Mucosa of descending colon (tissue), 3 donors: ENCODE results near the gene BLOC1S1. TPM values are rescaled to one million over a fixed set of nuclear protein-coding genes. Genes with fewer than 3 reads are reported as not detected.

Source experiments
- ATAC-seq: fragments of 200-7000 bp; cut with Tn5 transposase; one replicate; pipeline ENCODE4 v1.9.1; 2020; ENCODE audit warnings: mild to moderate bottlenecking, moderate library complexity
- DNase-seq, 3 donors: peaks; one replicate each; pipeline ENCODE4 v3.0.0-alpha.2; 2020
- H3K36me3 ChIP-seq: fragments of 200-600 bp; one replicate; pipeline ENCODE4 v1.8.0; 2021; ENCODE audit warnings: low read depth, mild to moderate bottlenecking
- H3K4me1 ChIP-seq: fragments of 200-600 bp; one replicate; pipeline ENCODE4 v1.8.0; 2021; ENCODE audit warnings: low read depth, mild to moderate bottlenecking
- H3K4me3 ChIP-seq: fragments of 200-600 bp; one replicate; pipeline ENCODE4 v1.8.0; 2021; ENCODE audit warnings: mild to moderate bottlenecking
- H3K9me3 ChIP-seq: fragments of 200-600 bp; one replicate; pipeline ENCODE4 v1.8.0; 2021; ENCODE audit warnings: mild to moderate bottlenecking
- intact Hi-C, 2 donors: fragments of 100-400 bp; cut with DNase I in 1 of 2; cut with micrococcal nuclease in 1 of 2; formaldehyde crosslinking; loops; one replicate each; pipeline versions ENCODE4 v1.11.0 to v1.11.1; 2022; cut with DNase I, micrococcal nuclease
- total RNA-seq, 3 donors: library from RNA; stranded (reverse); fragmentation: NEBNext Ultra II Directional in 2 of 3; extraction: Animal tissue kit (Norgen Biotek cat#: 25700) in 2 of 3; gene quantifications; one replicate each; pipeline versions ENCODE4 v1.2.1 to v1.2.4, GENCODE V29; 2021 to 2023
- TF ChIP-seq, protein P1 (sequence below): fragments of 200-600 bp; IDR thresholded peaks from one replicate; pipeline ENCODE4 v1.8.0; 2022; ENCODE audit warnings: antibody characterized with exemption, mild to moderate bottlenecking
- donor health status: DM: no; HTN: no; CAD: no; lungs with moderate emphysema.
- donor health status: DM: no; HTN: no; CAD: no.
- donor health status: DM: no; HTN: yes; CAD: no.

BLOC1S1 gene
- total RNA-seq, 3 donors from 2014 or later, result 201 to 285 (median 241) TPM

DNA sequence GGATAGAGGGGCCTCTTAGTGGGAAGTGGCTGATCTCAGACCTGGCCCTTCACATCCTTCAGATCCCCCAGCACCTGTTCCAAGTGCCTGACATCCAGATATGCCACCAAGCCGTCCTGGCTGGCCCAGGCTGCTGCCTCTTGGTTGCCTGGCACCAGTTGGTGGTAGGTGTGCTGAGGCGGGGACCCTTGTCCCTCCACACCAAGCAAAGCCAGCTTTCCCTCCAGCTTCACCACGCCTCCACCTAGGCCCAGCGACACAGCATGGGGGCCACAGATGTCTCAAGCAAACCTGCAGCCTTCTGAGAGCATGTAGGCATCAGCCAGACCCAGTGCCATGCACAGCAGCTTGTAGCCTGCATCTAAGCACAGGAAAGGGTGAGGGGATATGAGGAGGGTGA, 16.4 kb downstream of the BLOC1S1 start:
- peaks cover 8% of the 10 kb centered on the region for H3K4me1 ChIP-seq
- H3K9me3 ChIP-seq, result no peaks in the 10 kb centered on the region
- no peak overlapping the region for H3K4me3 ChIP-seq
- no peaks in the 10 kb centered on the region for H3K36me3 ChIP-seq
- no peak for DNase-seq
- intact Hi-C loops, result loop anchor here in 1 of 2 donors (10.0 kb wide), 1 partner anchor 203 kb away; the partner anchor contains the start of gene DGKA
- no peak for ATAC-seq
- TF ChIP-seq, protein P1, sequence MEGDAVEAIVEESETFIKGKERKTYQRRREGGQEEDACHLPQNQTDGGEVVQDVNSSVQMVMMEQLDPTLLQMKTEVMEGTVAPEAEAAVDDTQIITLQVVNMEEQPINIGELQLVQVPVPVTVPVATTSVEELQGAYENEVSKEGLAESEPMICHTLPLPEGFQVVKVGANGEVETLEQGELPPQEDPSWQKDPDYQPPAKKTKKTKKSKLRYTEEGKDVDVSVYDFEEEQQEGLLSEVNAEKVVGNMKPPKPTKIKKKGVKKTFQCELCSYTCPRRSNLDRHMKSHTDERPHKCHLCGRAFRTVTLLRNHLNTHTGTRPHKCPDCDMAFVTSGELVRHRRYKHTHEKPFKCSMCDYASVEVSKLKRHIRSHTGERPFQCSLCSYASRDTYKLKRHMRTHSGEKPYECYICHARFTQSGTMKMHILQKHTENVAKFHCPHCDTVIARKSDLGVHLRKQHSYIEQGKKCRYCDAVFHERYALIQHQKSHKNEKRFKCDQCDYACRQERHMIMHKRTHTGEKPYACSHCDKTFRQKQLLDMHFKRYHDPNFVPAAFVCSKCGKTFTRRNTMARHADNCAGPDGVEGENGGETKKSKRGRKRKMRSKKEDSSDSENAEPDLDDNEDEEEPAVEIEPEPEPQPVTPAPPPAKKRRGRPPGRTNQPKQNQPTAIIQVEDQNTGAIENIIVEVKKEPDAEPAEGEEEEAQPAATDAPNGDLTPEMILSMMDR, result no peak

DNA sequence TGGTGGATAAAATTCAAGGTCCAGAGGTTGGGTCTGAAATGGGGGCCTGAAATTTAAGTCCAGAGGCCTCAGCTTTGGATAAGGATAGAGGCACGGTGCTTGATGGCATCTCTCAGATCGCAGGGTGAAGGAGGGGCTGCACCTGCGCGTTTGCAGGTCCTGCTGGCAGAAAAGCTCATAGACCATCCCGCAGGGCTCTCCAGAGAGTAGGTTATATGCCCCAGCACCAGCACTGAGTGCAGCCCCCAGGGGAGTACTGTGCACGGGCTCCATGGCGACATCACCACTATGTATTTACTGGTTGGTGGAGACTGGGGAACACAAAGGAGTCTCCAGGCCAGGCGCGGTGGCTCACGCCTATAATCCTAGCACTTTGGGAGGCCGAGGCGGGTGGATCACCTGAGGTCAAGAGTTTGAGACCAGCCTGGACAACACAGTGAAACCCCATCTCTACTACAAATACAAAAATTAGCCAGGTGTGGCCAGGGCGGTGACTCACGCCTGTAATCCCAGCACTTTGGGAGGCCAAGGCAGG, 17.2 kb downstream of the BLOC1S1 start:
- no peaks in the 10 kb centered on the region for H3K9me3 ChIP-seq
- peaks cover 9% of the 10 kb centered on the region for H3K4me1 ChIP-seq
- TF ChIP-seq, protein P1, result no peak
- no peak for DNase-seq
- ATAC-seq, result no peak
- H3K36me3 ChIP-seq, result no peaks in the 10 kb centered on the region
- H3K4me3 ChIP-seq, result no peak overlapping the region
- intact Hi-C loops, result loop anchor here in 1 of 2 donors (10.0 kb wide), 1 partner anchor 202 kb away; the partner anchor contains the start of gene DGKA

DNA sequence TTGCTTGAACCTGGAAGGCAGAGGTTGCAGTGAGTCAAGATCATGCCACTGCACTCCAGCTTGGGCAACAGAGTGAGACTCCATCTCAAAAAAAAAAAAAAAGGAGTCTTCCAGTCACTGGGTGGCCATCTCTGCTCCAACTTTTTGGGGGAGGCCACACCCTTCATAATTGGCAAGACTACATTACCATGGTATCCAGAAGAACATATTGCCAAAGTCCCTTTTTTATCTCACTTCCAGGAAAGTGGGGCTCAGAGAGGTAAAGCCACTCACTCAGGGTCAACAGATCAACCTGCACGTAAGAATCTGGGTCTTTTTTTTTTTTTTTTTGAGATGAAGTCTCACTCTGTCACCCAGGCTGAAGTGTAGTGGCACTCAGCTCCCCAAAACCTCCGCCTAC, 18.0 kb downstream of the BLOC1S1 start:
- ATAC-seq (no peak), DNase-seq (no peak)
- intact Hi-C loops, result loop anchor here in 1 of 2 donors (10.0 kb wide), 1 partner anchor 201 kb away; the partner anchor contains the start of gene DGKA

DNA sequence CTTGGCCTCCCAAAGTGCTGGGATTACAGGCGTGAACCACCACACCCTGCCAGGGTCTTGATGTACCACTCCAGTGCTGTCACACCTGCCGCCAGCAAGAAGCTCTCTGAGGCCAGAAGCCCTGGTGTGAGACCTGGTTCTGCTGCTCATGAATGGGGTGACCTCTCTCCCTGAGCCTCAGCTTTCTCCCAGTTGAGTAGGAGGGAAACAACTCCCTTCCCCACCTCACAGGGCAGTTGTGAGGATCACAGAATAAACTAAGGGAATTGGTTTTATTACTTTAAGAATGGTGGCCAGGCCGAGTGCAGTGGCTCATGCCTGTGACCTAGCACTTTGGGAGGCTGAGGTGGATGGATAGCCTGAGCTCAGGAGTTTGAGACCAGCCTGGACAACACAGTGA, 18.7 kb downstream of the BLOC1S1 start:
- DNase-seq, result no peak

More for the DNA sequence above, 18.0 kb downstream of the BLOC1S1 start:
- Histone ChIP-seq H3K4me1 (peaks cover 14% of the 10 kb centered on the region), H3K9me3 (no peaks in the 10 kb centered on the region), H3K4me3 (no peak overlapping the region), H3K36me3 (no peaks in the 10 kb centered on the region)
- TF ChIP-seq, protein P1, result no peak

DNA sequence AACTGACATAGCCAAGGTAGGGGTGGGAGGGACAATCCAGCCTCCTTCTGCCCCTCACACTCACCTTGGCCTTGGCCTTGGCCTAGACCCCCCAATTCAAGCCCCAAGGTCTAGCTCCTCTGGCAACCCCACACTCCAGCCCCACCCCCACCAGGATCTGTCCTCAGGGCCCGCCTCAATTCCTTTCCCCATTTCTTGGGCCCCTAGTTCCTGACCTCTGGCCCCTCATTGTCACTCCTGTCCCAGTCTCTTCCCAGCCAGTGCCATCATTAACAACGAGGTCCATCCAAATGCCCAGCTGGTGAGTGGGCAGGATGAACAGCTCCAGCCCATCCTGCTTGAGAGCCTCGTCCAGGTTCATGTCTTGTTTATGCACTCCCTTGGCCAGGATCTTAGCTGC, 20.2 kb downstream of the BLOC1S1 start:
- ATAC-seq, result no peak
- Histone ChIP-seq H3K9me3 (no peaks in the 10 kb centered on the region), H3K4me1 (peaks cover 10% of the 10 kb centered on the region), H3K36me3 (no peaks in the 10 kb centered on the region), H3K4me3 (no peak overlapping the region)
- intact Hi-C loops, result loop anchor here in 1 of 2 donors (10.0 kb wide), 1 partner anchor 199 kb away; the partner anchor contains the start of gene DGKA
- no peak for DNase-seq
- TF ChIP-seq, protein P1, result no peak

More for the DNA sequence above, 18.7 kb downstream of the BLOC1S1 start:
- H3K4me3 ChIP-seq, result no peak overlapping the region
- intact Hi-C loops, result loop anchor here in 1 of 2 donors (10.0 kb wide), 1 partner anchor 200 kb away; the partner anchor contains the start of gene DGKA
- TF ChIP-seq, protein P1, result no peak
- H3K36me3 ChIP-seq, result no peaks in the 10 kb centered on the region
- H3K4me1 ChIP-seq, result peaks cover 14% of the 10 kb centered on the region
- no peaks in the 10 kb centered on the region for H3K9me3 ChIP-seq
- no peak for ATAC-seq
